GM12878 (cell line): ENCODE measurements around the gene ABCA13. TPM values are rescaled to one million over a fixed set of nuclear protein-coding genes. Genes with fewer than 3 reads are reported as not detected.

ENCODE experiments used
- ATAC-seq: fragments of 200-7000 bp; cut with Tn5 transposase; 3 replicates; pipeline ENCODE4 v1.9.1; 2020; ENCODE audit warnings: mild to moderate bottlenecking, moderate library complexity
- BruUV-seq: library from RNA; stranded (reverse); fragments of 400-500 nt; replicated peaks from 2 replicates; lab custom pipeline; 2021; lab: Mats Ljungman, UMichigan
- CTCF ChIA-PET: fragments of 300-600 bp; sonication (Branson Sonifier 250); formaldehyde crosslinking; extraction: SDS; loops from one replicate; lab custom pipeline; 2021; ENCODE audit warnings: inconsistent platforms; lab: Yijun Ruan, JAX
- POLR2A ChIA-PET: fragments of 350-600 bp; formaldehyde crosslinking; extraction: SDS; loops from one replicate; lab custom pipeline; 2021; ENCODE audit warnings: inconsistent platforms; lab: Charles Lee
- RAD21 ChIA-PET: fragments of 300-600 bp; sonication (Branson Sonifier 250); formaldehyde crosslinking; loops from one replicate; lab custom pipeline; 2023; ENCODE audit warnings: antibody characterized with exemption; ENCODE audit not compliant: unreplicated experiment; lab: Charles Lee
- SMC1A ChIA-PET: fragments of 300-600 bp; sonication (Branson Sonifier 250); formaldehyde crosslinking; loops from one replicate; lab custom pipeline; 2023; ENCODE audit not compliant: unreplicated experiment, uncharacterized antibody; lab: Charles Lee
- DNase-seq: peaks from one replicate; pipeline ENCODE4 v3.0.0-alpha.2; 2011; ENCODE audit warnings: low read depth, low spot score
- FAIRE-seq: peaks from 3 replicates; lab custom pipeline; 2011; peaks lifted over from hg19 to GRCh38; lab: Jason Lieb, UNC
- H2AFZ ChIP-seq: 2 replicates; pipeline ENCODE4 v1.6.0; 2011; ENCODE audit warnings: low read depth, low read length, control low read depth; ENCODE audit not compliant: control insufficient read depth
- H3K27ac ChIP-seq: 2 replicates; pipeline ENCODE4 v1.5.1; 2011; ENCODE audit warnings: control low read depth; ENCODE audit not compliant: control insufficient read depth, insufficient read depth
- H3K27me3 ChIP-seq, 2 experiments: replicated peaks in 1 of 2; 2 replicates each; pipeline versions ENCODE4 v1.6.0 to v1.6.1; 2011; ENCODE audit warnings: low read length in 1 of 2; ENCODE audit not compliant: control insufficient read depth in 2 of 2, insufficient read depth in 2 of 2
- H3K36me3 ChIP-seq, 2 experiments: 2 replicates each; pipeline ENCODE4 v1.5.1; 2011; ENCODE audit warnings: low read length in 1 of 2; ENCODE audit not compliant: control insufficient read depth in 2 of 2, insufficient read depth in 2 of 2
- H3K4me1 ChIP-seq: 2 replicates; pipeline ENCODE4 v1.6.1; 2011; ENCODE audit warnings: mild to moderate bottlenecking, low read length, moderate library complexity, mixed read lengths; ENCODE audit not compliant: control insufficient read depth, insufficient read depth
- H3K4me2 ChIP-seq: 2 replicates; pipeline ENCODE4 v1.6.0; 2011; ENCODE audit warnings: control low read depth; ENCODE audit not compliant: control insufficient read depth, insufficient read depth
- H3K4me3 ChIP-seq: fragments of 200-600 bp; sonication (generic); 2 replicates; pipeline ENCODE4 v1.5.1; 2016
- H3K79me2 ChIP-seq: 2 replicates; pipeline ENCODE4 v1.6.0; 2011; ENCODE audit warnings: low read length; ENCODE audit not compliant: control insufficient read depth, insufficient read depth
- H3K9ac ChIP-seq: 2 replicates; pipeline ENCODE4 v1.8.0; 2011; ENCODE audit warnings: low read length, control low read depth, mixed read lengths; ENCODE audit not compliant: control insufficient read depth, insufficient read depth
- H3K9me3 ChIP-seq: replicated peaks from 3 replicates; pipeline ENCODE4 v1.5.1; 2011; ENCODE audit warnings: mild to moderate bottlenecking, low read length; ENCODE audit not compliant: control insufficient read depth, insufficient read depth
- H4K20me1 ChIP-seq: 2 replicates; pipeline ENCODE4 v1.6.0; 2011; ENCODE audit not compliant: control insufficient read depth, insufficient read depth
- CBX3 ChIP-seq: fragments of 200-600 bp; sonication (generic); IDR thresholded peaks from 2 replicates; pipeline ENCODE4 v1.6.1; 2016; ENCODE audit warnings: low read depth, borderline replicate concordance
- HDAC2 ChIP-seq: fragments of 200-600 bp; sonication (generic); IDR thresholded peaks from 2 replicates; pipeline ENCODE4 v1.6.1; 2017
- HDGF ChIP-seq: fragments of 450-650 bp; IDR thresholded peaks from 2 replicates; pipeline ENCODE4 v1.6.1; 2016; ENCODE audit warnings: antibody characterized with exemption
- MEF2B ChIP-seq: fragments of 450-650 bp; IDR thresholded peaks from 2 replicates; pipeline ENCODE4 v1.6.1; 2018; ENCODE audit warnings: mild to moderate bottlenecking, moderate library complexity; ENCODE audit not compliant: partially characterized antibody, poor library complexity, severe bottlenecking
- STAT1 ChIP-seq: fragments of 450-650 bp; conservative IDR thresholded peaks from 2 replicates; pipeline ENCODE4 v1.6.1; 2014; ENCODE audit warnings: antibody characterized with exemption, mild to moderate bottlenecking
- TCF3 ChIP-seq: IDR thresholded peaks from 2 replicates; pipeline ENCODE4 v1.6.1; 2012; ENCODE audit warnings: low read depth, mild to moderate bottlenecking, low read length, borderline replicate concordance; ENCODE audit not compliant: insufficient read depth
- ZNF217 ChIP-seq: fragments of 450-650 bp; IDR thresholded peaks from 2 replicates; pipeline ENCODE4 v1.6.1; 2017; ENCODE audit warnings: antibody characterized with exemption, mild to moderate bottlenecking
- WGBS: methylation state at CpG from one replicate; pipeline ENCODE4 v1.1.6; 2016; ENCODE audit warnings: low lambda C conversion rate; ENCODE audit not compliant: insufficient replicate concordance, insufficient coverage; ENCODE audit errors: missing lambda C conversion rate; 5-methylcytosine and 5-hydroxymethylcytosine counted together
- in situ Hi-C: fragments of 300-500 bp; cut with MboI; formaldehyde crosslinking; loops from 9 replicates; pipeline ENCODE4 v1.14.3; 2018; ENCODE audit warnings: mixed read lengths
- intact Hi-C: fragments of 100-400 bp; cut with micrococcal nuclease; formaldehyde crosslinking; loops from one replicate; pipeline ENCODE4 v1.14.2; 2022; ENCODE audit not compliant: unreplicated experiment
- polyA plus RNA-seq, 11 experiments: library from polyadenylated mRNA; depleted of rRNA in 4 of 11; unstranded in 6 of 11; stranded (reverse) in 5 of 11; fragments of >200 nt; fragmentation: Nextera tagmentation in 4 of 11; fragmentation: Illumina TruSeq in 1 of 11; extraction: Ambion mirVana in 4 of 11; extraction: Trizol in 1 of 11; gene quantifications; 1 replicate in 1 of 11; 2 replicates in 10 of 11; pipeline versions ENCODE4 v1.2.1 to v1.2.3, GENCODE V29; 2011 to 2016; ENCODE audit warnings: inconsistent platforms in 2 of 11, missing spikeins in 2 of 11, low read depth in 1 of 11
- total RNA-seq, 4 experiments: library from RNA; depleted of rRNA in 3 of 4; stranded (reverse); fragments of >200 nt in 3 of 4; fragmentation: Illumina TruSeq in 1 of 4; extraction: Trizol in 1 of 4; gene quantifications; 2 replicates each; pipeline versions ENCODE4 v1.2.1 to v1.2.3, GENCODE V29; 2013 to 2021
- TF ChIP-seq, protein P1 (sequence below): IDR thresholded peaks from 2 replicates; pipeline ENCODE4 v1.6.1; 2011; ENCODE audit warnings: low read depth, low read length, improper control_type of control experiment, borderline replicate concordance
- TF ChIP-seq, protein P2 (sequence below): fragments of 150-350 bp; IDR thresholded peaks from 2 replicates; pipeline ENCODE4 v1.6.1; 2014; ENCODE audit warnings: mild to moderate bottlenecking, low read depth, low read length
- TF ChIP-seq, protein P3 (sequence below): IDR thresholded peaks from 2 replicates; pipeline ENCODE4 v1.6.1; 2012; ENCODE audit warnings: low read depth, low read length, improper control_type of control experiment

Gene ABCA13
- total and polyA plus RNA-seq, 10 of the 15 experiments (the other 5 are each of a cell fraction or from before 2014, with no cell fraction given), result under 0.01 to 0.98 (median 0.04) TPM; not detected in 2

DNA sequence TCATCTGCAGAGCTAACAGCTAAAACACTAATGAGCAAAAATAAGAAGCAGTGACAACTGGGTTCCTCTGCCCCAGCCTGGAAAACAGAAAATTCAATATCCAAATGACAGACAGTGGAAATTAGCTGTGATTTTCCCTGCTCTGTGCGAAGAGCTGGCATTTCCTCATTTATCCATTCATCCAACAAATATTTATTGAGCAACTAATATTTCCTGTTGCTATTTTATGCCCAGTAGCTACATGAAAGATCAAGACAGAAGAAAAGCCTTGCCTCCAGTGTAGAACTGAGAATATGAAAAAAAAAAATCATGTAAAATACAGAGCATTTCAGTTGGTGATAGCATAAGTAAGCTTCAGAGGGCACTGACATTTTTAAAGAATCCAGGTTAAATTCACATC is 140.9 kb downstream of the ABCA13 start:
- no TSS peak for BruUV-seq
- no peak overlapping the region for H2AFZ ChIP-seq
- CTCF ChIA-PET, result interaction anchor here (2.3 kb wide), 1 partner anchor 13 kb away, joined by 13 read pairs; no protein-coding TSS in a partner anchor
- SMC1A ChIA-PET, result interaction anchor here (1.4 kb wide), 1 partner anchor 13 kb away, joined by 4 read pairs; no protein-coding TSS in a partner anchor
- in situ Hi-C loops (no loop called here), intact Hi-C loops (no loop called here)
- WGBS, result 48% methylated on average over 1 of the region's 1 CpG
- H3K9me3 ChIP-seq, result no peaks in the 10 kb centered on the region
- POLR2A ChIA-PET, result no interaction called here
- TF ChIP-seq TCF3 (no peak), HDGF (no peak), MEF2B (no peak)
- TF ChIP-seq, protein P1, sequence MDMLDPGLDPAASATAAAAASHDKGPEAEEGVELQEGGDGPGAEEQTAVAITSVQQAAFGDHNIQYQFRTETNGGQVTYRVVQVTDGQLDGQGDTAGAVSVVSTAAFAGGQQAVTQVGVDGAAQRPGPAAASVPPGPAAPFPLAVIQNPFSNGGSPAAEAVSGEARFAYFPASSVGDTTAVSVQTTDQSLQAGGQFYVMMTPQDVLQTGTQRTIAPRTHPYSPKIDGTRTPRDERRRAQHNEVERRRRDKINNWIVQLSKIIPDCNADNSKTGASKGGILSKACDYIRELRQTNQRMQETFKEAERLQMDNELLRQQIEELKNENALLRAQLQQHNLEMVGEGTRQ, result no peak
- H3K27me3 ChIP-seq, result 0 out of 4 replicates have a peak, but pooled peaks cover 0 to 2% of the 10 kb centered on the region in 2 experiments
- no peak for ATAC-seq
- no peaks in the 10 kb centered on the region for H3K4me1 ChIP-seq
- H3K9ac ChIP-seq, result no peak overlapping the region
- H3K4me3 ChIP-seq, result no peak overlapping the region
- no peak overlapping the region for H3K27ac ChIP-seq
- no peaks in the 10 kb centered on the region for H4K20me1 ChIP-seq
- H3K79me2 ChIP-seq, result no peaks in the 10 kb centered on the region
- no peak overlapping the region for H3K4me2 ChIP-seq
- RAD21 ChIA-PET, result no interaction called here
- DNase-seq, result no peak
- no peak for FAIRE-seq
- H3K36me3 ChIP-seq, result no peaks in the 10 kb centered on the region

- H3K4me2 ChIP-seq, result no peak overlapping the region
- no peaks in the 10 kb centered on the region for H3K79me2 ChIP-seq
- H4K20me1 ChIP-seq, result no peaks in the 10 kb centered on the region
- H3K9me3 ChIP-seq, result no peaks in the 10 kb centered on the region; the same call in 2 of the 3 replicates
- no peaks in the 10 kb centered on the region for H3K27me3 ChIP-seq
- H2AFZ ChIP-seq, result no peak overlapping the region
- in situ Hi-C loops, result no loop called here
- intact Hi-C loops, result no loop called here
- no peak overlapping the region for H3K9ac ChIP-seq
- RAD21 ChIA-PET, result no interaction called here
- H3K27ac ChIP-seq, result no peak overlapping the region
- ATAC-seq, result no peak
- H3K4me1 ChIP-seq, result no peaks in the 10 kb centered on the region
- no peak for DNase-seq
- POLR2A ChIA-PET, result no interaction called here
- H3K4me3 ChIP-seq, result no peak overlapping the region
- no peaks in the 10 kb centered on the region for H3K36me3 ChIP-seq
- BruUV-seq, result no TSS peak
- SMC1A ChIA-PET, result no interaction called here
- 15% methylated on average over 3 of the region's 3 CpGs for WGBS
- no peak for FAIRE-seq
- CTCF ChIA-PET, result no interaction called here
- TF ChIP-seq, protein P2, sequence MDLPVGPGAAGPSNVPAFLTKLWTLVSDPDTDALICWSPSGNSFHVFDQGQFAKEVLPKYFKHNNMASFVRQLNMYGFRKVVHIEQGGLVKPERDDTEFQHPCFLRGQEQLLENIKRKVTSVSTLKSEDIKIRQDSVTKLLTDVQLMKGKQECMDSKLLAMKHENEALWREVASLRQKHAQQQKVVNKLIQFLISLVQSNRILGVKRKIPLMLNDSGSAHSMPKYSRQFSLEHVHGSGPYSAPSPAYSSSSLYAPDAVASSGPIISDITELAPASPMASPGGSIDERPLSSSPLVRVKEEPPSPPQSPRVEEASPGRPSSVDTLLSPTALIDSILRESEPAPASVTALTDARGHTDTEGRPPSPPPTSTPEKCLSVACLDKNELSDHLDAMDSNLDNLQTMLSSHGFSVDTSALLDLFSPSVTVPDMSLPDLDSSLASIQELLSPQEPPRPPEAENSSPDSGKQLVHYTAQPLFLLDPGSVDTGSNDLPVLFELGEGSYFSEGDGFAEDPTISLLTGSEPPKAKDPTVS, result no peak
- TF ChIP-seq, protein P3, sequence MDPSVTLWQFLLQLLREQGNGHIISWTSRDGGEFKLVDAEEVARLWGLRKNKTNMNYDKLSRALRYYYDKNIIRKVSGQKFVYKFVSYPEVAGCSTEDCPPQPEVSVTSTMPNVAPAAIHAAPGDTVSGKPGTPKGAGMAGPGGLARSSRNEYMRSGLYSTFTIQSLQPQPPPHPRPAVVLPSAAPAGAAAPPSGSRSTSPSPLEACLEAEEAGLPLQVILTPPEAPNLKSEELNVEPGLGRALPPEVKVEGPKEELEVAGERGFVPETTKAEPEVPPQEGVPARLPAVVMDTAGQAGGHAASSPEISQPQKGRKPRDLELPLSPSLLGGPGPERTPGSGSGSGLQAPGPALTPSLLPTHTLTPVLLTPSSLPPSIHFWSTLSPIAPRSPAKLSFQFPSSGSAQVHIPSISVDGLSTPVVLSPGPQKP, result no peak
- no peak for TF ChIP-seq CBX3
- TF ChIP-seq STAT1, result no peak
- TF ChIP-seq HDAC2, result no peak
- no peak for TF ChIP-seq ZNF217
Observed at GRCh38 chr7:48316768-48317167, 145.5 kb downstream of the ABCA13 start.
